Progenitor cell of endocrine pancreas (in vitro differentiated cells): ENCODE results near the gene ATP8B1. TPM values are rescaled to one million over a fixed set of nuclear protein-coding genes. Genes with fewer than 3 reads are reported as not detected.

Experiments used
- DNase-seq: peaks from one replicate; pipeline ENCODE4 v3.0.0; 2021; ENCODE audit warnings: low spot score; ENCODE audit not compliant: unreplicated experiment
- H3K27ac Mint-ChIP-seq: 2 replicates; pipeline ENCODE4 v1.8.0; 2021; ENCODE audit warnings: mild to moderate bottlenecking, moderate library complexity, mixed read lengths
- H3K27me3 Mint-ChIP-seq: 2 replicates; pipeline ENCODE4 v1.8.0; 2021; ENCODE audit warnings: mixed read lengths
- H3K36me3 Mint-ChIP-seq: 2 replicates; pipeline ENCODE4 v1.8.0; 2022; ENCODE audit warnings: mixed read lengths; ENCODE audit not compliant: insufficient read depth
- H3K4me1 Mint-ChIP-seq: 2 replicates; pipeline ENCODE4 v1.8.0; 2021; ENCODE audit warnings: low read depth, mixed read lengths
- H3K4me3 Mint-ChIP-seq: 2 replicates; pipeline ENCODE4 v1.8.0; 2021; ENCODE audit warnings: low read depth, mild to moderate bottlenecking, moderate library complexity, mixed read lengths
- H3K9me3 Mint-ChIP-seq: 2 replicates; pipeline ENCODE4 v1.8.0; 2021; ENCODE audit warnings: low read depth, mixed read lengths
- total RNA-seq: library from RNA; stranded (reverse); gene quantifications from 2 replicates; pipeline ENCODE4 v1.2.1, GENCODE V29; 2021
- TF ChIP-seq, protein P1 (sequence below): fragments of 200-600 bp; sonication (generic); IDR thresholded peaks from one replicate; pipeline ENCODE4 v1.5.0; 2021; ENCODE audit warnings: antibody characterized with exemption, mild to moderate bottlenecking; ENCODE audit not compliant: unreplicated experiment

Gene ATP8B1
- total RNA-seq, 1 donor from 2014 or later, result 21.9 TPM

DNA sequence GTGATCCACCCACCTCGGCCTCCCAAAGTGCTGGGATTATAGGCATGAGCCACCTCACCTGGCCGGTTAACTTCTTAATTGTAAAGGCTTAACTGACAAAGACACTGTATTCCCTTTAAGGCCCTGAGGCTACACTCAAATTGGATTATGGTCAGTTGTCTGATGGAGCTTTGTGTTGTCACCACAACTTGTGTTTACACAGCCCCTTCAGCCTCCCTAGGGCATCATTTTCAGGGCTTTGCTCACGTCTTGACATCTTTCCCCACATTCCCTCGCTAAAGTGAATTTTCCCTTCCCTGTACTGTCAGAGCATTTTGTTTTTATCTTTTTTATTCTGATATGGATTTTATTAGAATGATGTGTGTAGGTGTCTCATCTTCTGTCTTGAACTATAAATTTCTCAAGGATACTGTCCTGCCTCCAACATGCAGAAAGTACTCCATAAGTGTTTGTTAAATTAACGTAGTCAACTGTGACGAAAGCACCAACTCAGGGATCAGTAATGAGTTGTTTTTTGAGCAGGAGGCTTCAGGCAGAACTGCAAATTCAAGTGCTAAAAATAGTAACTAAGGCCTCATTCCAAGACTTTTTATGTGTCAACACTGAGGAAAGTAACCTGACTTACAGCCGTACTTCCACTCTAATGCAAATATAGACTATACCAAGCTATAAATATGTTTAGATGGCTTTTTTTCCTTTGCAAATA is 104.4 kb downstream of the ATP8B1 start:
- no peaks in the 10 kb centered on the region for H3K27me3 Mint-ChIP-seq
- H3K4me1 Mint-ChIP-seq, result peaks cover 9% of the 10 kb centered on the region
- TF ChIP-seq, protein P1, sequence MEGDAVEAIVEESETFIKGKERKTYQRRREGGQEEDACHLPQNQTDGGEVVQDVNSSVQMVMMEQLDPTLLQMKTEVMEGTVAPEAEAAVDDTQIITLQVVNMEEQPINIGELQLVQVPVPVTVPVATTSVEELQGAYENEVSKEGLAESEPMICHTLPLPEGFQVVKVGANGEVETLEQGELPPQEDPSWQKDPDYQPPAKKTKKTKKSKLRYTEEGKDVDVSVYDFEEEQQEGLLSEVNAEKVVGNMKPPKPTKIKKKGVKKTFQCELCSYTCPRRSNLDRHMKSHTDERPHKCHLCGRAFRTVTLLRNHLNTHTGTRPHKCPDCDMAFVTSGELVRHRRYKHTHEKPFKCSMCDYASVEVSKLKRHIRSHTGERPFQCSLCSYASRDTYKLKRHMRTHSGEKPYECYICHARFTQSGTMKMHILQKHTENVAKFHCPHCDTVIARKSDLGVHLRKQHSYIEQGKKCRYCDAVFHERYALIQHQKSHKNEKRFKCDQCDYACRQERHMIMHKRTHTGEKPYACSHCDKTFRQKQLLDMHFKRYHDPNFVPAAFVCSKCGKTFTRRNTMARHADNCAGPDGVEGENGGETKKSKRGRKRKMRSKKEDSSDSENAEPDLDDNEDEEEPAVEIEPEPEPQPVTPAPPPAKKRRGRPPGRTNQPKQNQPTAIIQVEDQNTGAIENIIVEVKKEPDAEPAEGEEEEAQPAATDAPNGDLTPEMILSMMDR, result no peak
- no peak for DNase-seq
- no peak overlapping the region for H3K4me3 Mint-ChIP-seq
- H3K27ac Mint-ChIP-seq, result no peak overlapping the region
- H3K36me3 Mint-ChIP-seq, result peaks cover 29% of the 10 kb centered on the region
- H3K9me3 Mint-ChIP-seq, result no peaks in the 10 kb centered on the region

DNA sequence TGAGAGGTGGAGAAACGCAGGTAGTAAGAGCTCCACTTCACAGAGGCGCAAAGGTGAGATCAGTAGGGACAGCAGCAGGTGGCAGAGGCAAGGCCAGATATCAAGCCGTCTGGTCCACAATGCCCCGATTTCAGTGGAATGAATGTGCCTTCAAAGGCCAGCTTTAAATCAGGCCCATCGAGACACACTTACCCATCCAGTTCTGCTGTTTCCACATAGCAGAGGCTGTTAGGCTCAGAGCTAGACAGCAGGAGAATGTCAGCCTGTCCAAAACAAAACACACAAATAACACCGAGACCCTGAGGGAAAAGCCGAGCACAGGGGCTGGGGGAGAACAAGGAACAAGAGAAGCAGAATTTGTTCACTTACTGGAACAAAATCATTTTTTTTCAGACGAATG is 105.7 kb downstream of the ATP8B1 start:
- H3K27me3 Mint-ChIP-seq, result no peaks in the 10 kb centered on the region
- peaks cover 30% of the 10 kb centered on the region for H3K36me3 Mint-ChIP-seq
- DNase-seq, result no peak
- TF ChIP-seq, protein P1, result no peak
- peaks cover 9% of the 10 kb centered on the region for H3K4me1 Mint-ChIP-seq
- peak overlapping the region; percentile 19 for H3K27ac Mint-ChIP-seq
- H3K9me3 Mint-ChIP-seq, result no peaks in the 10 kb centered on the region
- H3K4me3 Mint-ChIP-seq, result no peak overlapping the region

DNA sequence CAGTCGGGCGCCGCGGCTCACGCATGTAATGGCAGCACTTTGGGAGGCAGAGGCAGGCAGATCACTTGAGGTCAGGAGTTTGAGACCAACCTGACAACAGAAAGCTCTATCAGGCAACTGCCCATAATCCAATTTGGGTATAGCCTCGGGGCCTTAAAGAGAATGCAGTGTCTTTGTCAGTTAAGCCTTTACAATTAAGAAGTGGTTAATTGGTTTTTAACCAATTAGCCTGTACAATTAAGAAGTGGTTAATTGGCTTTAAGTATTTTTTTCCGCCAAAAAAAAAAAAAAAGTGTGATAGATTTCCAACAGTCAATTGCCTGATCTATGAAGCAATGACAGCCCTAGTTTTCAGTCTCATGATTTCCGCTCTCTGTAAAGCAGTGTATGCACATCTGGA is 106.8 kb downstream of the ATP8B1 start:
- no peaks in the 10 kb centered on the region for H3K27me3 Mint-ChIP-seq
- H3K27ac Mint-ChIP-seq, result no peak overlapping the region
- H3K4me1 Mint-ChIP-seq, result peaks cover 14% of the 10 kb centered on the region
- no peak overlapping the region for H3K4me3 Mint-ChIP-seq
- H3K9me3 Mint-ChIP-seq, result no peaks in the 10 kb centered on the region
- TF ChIP-seq, protein P1, result no peak
- peaks cover 38% of the 10 kb centered on the region for H3K36me3 Mint-ChIP-seq
- DNase-seq, result no peak

DNA sequence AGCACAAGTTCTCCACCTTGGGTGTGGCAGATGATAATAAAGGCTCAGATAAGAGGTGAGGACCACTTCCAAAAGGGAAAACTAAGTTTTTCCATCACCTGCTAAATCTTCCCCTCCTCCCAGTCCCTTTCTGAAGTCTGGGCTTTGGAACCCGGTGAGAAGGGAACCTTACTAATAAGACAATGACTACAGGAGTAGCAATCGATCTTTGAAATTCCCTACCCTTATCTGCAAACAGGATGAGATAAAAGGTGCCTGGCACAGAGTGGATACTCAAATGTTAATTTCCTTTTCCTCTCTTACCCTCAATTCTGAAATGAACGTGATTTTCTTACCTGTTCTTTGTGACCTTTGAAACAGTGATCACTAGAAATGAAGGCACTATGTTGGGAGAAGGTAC is 111.8 kb downstream of the ATP8B1 start:
- Mint-ChIP-seq H3K36me3 (peaks cover 42% of the 10 kb centered on the region), H3K27ac (no peak overlapping the region), H3K9me3 (no peaks in the 10 kb centered on the region), H3K27me3 (no peaks in the 10 kb centered on the region), H3K4me3 (no peak overlapping the region), H3K4me1 (peaks cover 11% of the 10 kb centered on the region)
- TF ChIP-seq, protein P1, result no peak
- DNase-seq, result no peak

DNA sequence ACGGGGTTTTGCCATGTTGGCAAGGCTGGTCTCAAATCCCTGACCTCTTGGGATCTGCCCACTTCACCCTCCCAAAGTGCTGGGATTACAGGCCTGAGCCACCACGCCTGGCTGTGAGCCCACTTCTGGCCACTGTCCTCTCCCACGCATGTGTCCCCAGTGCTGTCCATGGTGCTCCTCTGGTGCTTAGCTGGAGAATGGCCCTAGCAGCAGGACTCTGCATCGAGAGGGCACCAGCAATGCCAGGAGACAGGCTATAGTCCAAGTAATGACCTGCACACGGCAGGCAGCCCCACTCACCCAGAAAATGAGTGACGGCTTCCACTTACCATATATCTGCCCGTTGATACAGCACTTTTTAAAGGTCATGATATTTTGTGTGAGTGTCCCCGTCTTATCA is 115.1 kb downstream of the ATP8B1 start:
- Mint-ChIP-seq H3K4me1 (peaks cover 11% of the 10 kb centered on the region), H3K9me3 (no peaks in the 10 kb centered on the region), H3K27me3 (no peaks in the 10 kb centered on the region), H3K36me3 (peaks cover 44% of the 10 kb centered on the region), H3K4me3 (no peak overlapping the region), H3K27ac (no peak overlapping the region)
- TF ChIP-seq, protein P1, result no peak
- no peak for DNase-seq
